HG03060 (cell line): ENCODE results near the gene FBXL22.

Experiments
- ATAC-seq: cut with Tn5 transposase; IDR thresholded peaks from one replicate; pipeline ENCODE4 v1.9.1; 2021; ENCODE audit warnings: low read depth, moderate number of reproducible peaks; ENCODE audit not compliant: unreplicated experiment

FBXL22 gene

GRCh38 chr15:63597038-63597790 is at the start of gene FBXL22:
Gene FBXL22, plus strand, starts transcription at chr15:63597387. Its CDS starts 6 bp downstream, at chr15:63597393.
- ATAC-seq, result no peak

- ATAC-seq, result no peak
Observed at GRCh38 chr15:63551400-63551799, 45.8 kb upstream of the FBXL22 start.

GRCh38 chr15:63553388-63553791 is 43.8 kb upstream of the FBXL22 start:
- ATAC-seq, result no peak

GRCh38 chr15:63554337-63554927 is 42.8 kb upstream of the FBXL22 start:
- ATAC-seq, result no peak

- no peak for ATAC-seq
Observed at GRCh38 chr15:63555507-63555906, 41.7 kb upstream of the FBXL22 start.

- no peak for ATAC-seq
Observed at GRCh38 chr15:63556246-63556645, 40.9 kb upstream of the FBXL22 start.

GRCh38 chr15:63556736-63557135 is 40.5 kb upstream of the FBXL22 start:
- ATAC-seq, result no peak

- no peak for ATAC-seq
Observed at GRCh38 chr15:63559753-63560152, 37.4 kb upstream of the FBXL22 start.

- ATAC-seq, result no peak
Observed at GRCh38 chr15:63560741-63561448, 36.3 kb upstream of the FBXL22 start.

- ATAC-seq, result no peak
Observed at GRCh38 chr15:63564093-63564492, 33.1 kb upstream of the FBXL22 start.

- ATAC-seq, result no peak
Observed at GRCh38 chr15:63565536-63566186, 31.5 kb upstream of the FBXL22 start.

GRCh38 chr15:63572749-63573464 is 24.3 kb upstream of the FBXL22 start:
- no peak for ATAC-seq

GRCh38 chr15:63573533-63573932 is 23.7 kb upstream of the FBXL22 start:
- ATAC-seq, result no peak

- ATAC-seq, result no peak
Observed at GRCh38 chr15:63575312-63575711, 21.9 kb upstream of the FBXL22 start.

- no peak for ATAC-seq
Observed at GRCh38 chr15:63576441-63576840, 20.7 kb upstream of the FBXL22 start.

GRCh38 chr15:63582179-63582578 is 15.0 kb upstream of the FBXL22 start:
- no peak for ATAC-seq

GRCh38 chr15:63582718-63583426 is 14.3 kb upstream of the FBXL22 start:
- no peak for ATAC-seq

- no peak for ATAC-seq
Observed at GRCh38 chr15:63586790-63587189, 10.4 kb upstream of the FBXL22 start.

GRCh38 chr15:63587527-63587926 is 9.7 kb upstream of the FBXL22 start:
- no peak for ATAC-seq

GRCh38 chr15:63588826-63589225 is 8.4 kb upstream of the FBXL22 start:
- ATAC-seq, result no peak
